Peyer's patch (tissue), 4 donors: ENCODE results near the gene ACACA. TPM values are rescaled to one million over a fixed set of nuclear protein-coding genes. Genes with fewer than 3 reads are reported as not detected.
"Not testable (repeated sequence)": the region's sequence is repeated elsewhere in the genome, so short reads cannot be mapped to it uniquely, and the experiment has no call there.

Source experiments
- DNase-seq, 3 donors: peaks; one replicate each; pipeline ENCODE4 v3.0.0-alpha.2; 2017 to 2019
- H3K27ac ChIP-seq, 4 donors: fragments of 200-600 bp; sonication (generic); one replicate each; pipeline ENCODE4 v1.5.1; 2016 to 2019
- H3K27me3 ChIP-seq, 2 donors: fragments of 200-600 bp; sonication (generic); one replicate each; pipeline ENCODE4 v1.5.1; 2019
- H3K36me3 ChIP-seq, 3 donors: fragments of 200-600 bp; sonication (generic); one replicate each; pipeline ENCODE4 v1.5.1; 2016 to 2019
- H3K4me1 ChIP-seq, 4 donors: fragments of 200-600 bp; sonication (generic); one replicate each; pipeline ENCODE4 v1.5.1; 2016 to 2019
- H3K4me3 ChIP-seq, 4 donors: fragments of 200-600 bp; sonication (generic); 1 replicate in 3 of 4; 2 replicates in 1 of 4; pipeline ENCODE4 v1.5.1; 2016 to 2019; ENCODE audit warnings: mild to moderate bottlenecking in 1 of 4
- H3K9me3 ChIP-seq, 4 donors: fragments of 200-600 bp; sonication (generic); one replicate each; pipeline ENCODE4 v1.5.1; 2016 to 2019; ENCODE audit warnings: mild to moderate bottlenecking in 1 of 4
- CTCF ChIP-seq, 6 experiments: fragments of 450-650 bp in 4 of 6; fragments of 200-600 bp in 2 of 6; sonication (generic) in 1 of 6; IDR thresholded peaks; one replicate each; pipeline ENCODE4 v1.5.1; 2017 to 2019; ENCODE audit warnings: antibody characterized with exemption in 6 of 6, mild to moderate bottlenecking in 3 of 6, moderate library complexity in 1 of 6
- POLR2A ChIP-seq, 2 donors: fragments of 450-650 bp; IDR thresholded peaks; one replicate each; pipeline ENCODE4 v1.5.1; 2017; ENCODE audit warnings: antibody characterized with exemption in 2 of 2, mild to moderate bottlenecking in 2 of 2, moderate library complexity in 2 of 2
- total RNA-seq, 4 donors: library from RNA; depleted of rRNA; stranded (reverse); fragments of >200 nt; gene quantifications; one replicate each; pipeline ENCODE4 v1.1.0, GENCODE V29; 2016

ACACA gene
- total RNA-seq, 4 donors from 2014 or later: 31.7 to 71.7 (median 43.0) TPM

GRCh38 chr17:37405955-37406634 is 541 bp downstream of the ACACA start:
- Histone ChIP-seq H3K27ac (peak overlapping the region; percentile 88 to 99 (median 95)), H3K4me3 (peak overlapping the region; percentile 69 to 94 (median 80)), H3K9me3 (no peaks in the 10 kb centered on the region), H3K36me3 (peaks cover 0 to under 1% (median 0%) of the 10 kb centered on the region in 3 donors), H3K4me1 (peaks cover 0 to 9% (median 4%) of the 10 kb centered on the region in 4 donors), H3K27me3 (no peaks in the 10 kb centered on the region)
- TF ChIP-seq POLR2A (IDR thresholded peaks at IDR 0.05) (no peak), CTCF (IDR thresholded peaks at IDR 0.05) (peak in 1 of 6 experiments; percentile 6)
- DNase-seq: no peak

- not testable (repeated sequence) for H3K9me3 ChIP-seq, H3K27me3 ChIP-seq, DNase-seq, H3K4me1 ChIP-seq, H3K36me3 ChIP-seq
- Histone ChIP-seq H3K27ac (peak overlapping the region in 1 of 4 donors; percentile 99), H3K4me3 (peak overlapping the region in 3 of 4 donors; percentile 80 to 94 (median 81))
These were observed 1.1 kb downstream of the ACACA start for GRCh38 chr17:37405522-37405921.

- TF ChIP-seq POLR2A (IDR thresholded peaks at IDR 0.05) (no peak), CTCF (IDR thresholded peaks at IDR 0.05) (no peak)
- Histone ChIP-seq H3K4me3 (no peak overlapping the region), H3K36me3 (no peaks in the 10 kb centered on the region), H3K4me1 (peaks cover 0 to 5% (median 0%) of the 10 kb centered on the region in 4 donors), H3K9me3 (no peaks in the 10 kb centered on the region), H3K27ac (no peak overlapping the region), H3K27me3 (no peaks in the 10 kb centered on the region)
- no peak for DNase-seq
These were observed 6.1 kb downstream of the ACACA start for GRCh38 chr17:37400505-37400904.

GRCh38 chr17:37399265-37399803 is 7.3 kb downstream of the ACACA start:
- Histone ChIP-seq H3K27ac (no peak overlapping the region), H3K4me1 (peaks cover 0 to 5% (median 0%) of the 10 kb centered on the region in 4 donors), H3K36me3 (no peaks in the 10 kb centered on the region), H3K27me3 (no peaks in the 10 kb centered on the region), H3K4me3 (no peak overlapping the region), H3K9me3 (no peaks in the 10 kb centered on the region)
- TF ChIP-seq CTCF (IDR thresholded peaks at IDR 0.05) (no peak), POLR2A (IDR thresholded peaks at IDR 0.05) (no peak)
- no peak for DNase-seq

GRCh38 chr17:37393352-37393751 is 13.3 kb downstream of the ACACA start:
- Histone ChIP-seq H3K4me1 (peaks cover 0 to 33% (median 0%) of the 10 kb centered on the region in 4 donors), H3K27me3 (no peaks in the 10 kb centered on the region), H3K36me3 (no peaks in the 10 kb centered on the region), H3K4me3 (no peak overlapping the region), H3K27ac (no peak overlapping the region), H3K9me3 (no peaks in the 10 kb centered on the region)
- no peak for TF ChIP-seq POLR2A (IDR thresholded peaks at IDR 0.05)
- TF ChIP-seq CTCF (IDR thresholded peaks at IDR 0.05): no peak
- no peak for DNase-seq

GRCh38 chr17:37392024-37392590 is 14.5 kb downstream of the ACACA start:
- TF ChIP-seq CTCF (IDR thresholded peaks at IDR 0.05): no peak
- TF ChIP-seq POLR2A (IDR thresholded peaks at IDR 0.05): no peak
- no peak for DNase-seq
- Histone ChIP-seq H3K4me3 (no peak overlapping the region), H3K9me3 (no peaks in the 10 kb centered on the region), H3K36me3 (no peaks in the 10 kb centered on the region), H3K27ac (peak overlapping the region in 2 of 4 donors; percentile 35 to 68), H3K27me3 (no peaks in the 10 kb centered on the region), H3K4me1 (peaks cover 0 to 40% (median 0%) of the 10 kb centered on the region in 4 donors)
